K562 (cell line): ENCODE measurements around the gene IGFBP4. TPM values are rescaled to one million over a fixed set of nuclear protein-coding genes. Genes with fewer than 3 reads are reported as not detected.
A peak's percentile ranks its signal among the peaks of the same experiment; 100 is the strongest.

Source experiments
- ATAC-seq: fragments of 200-7000 bp; cut with Tn5 transposase; 3 replicates; pipeline ENCODE4 v1.9.1; 2020; ENCODE audit warnings: moderate library complexity
- BruUV-seq: library from RNA; stranded (reverse); fragments of 400-500 nt; replicated peaks from 2 replicates; lab custom pipeline; 2021; lab: Mats Ljungman, UMichigan
- CTCF ChIA-PET: fragments of 300-600 bp; formaldehyde crosslinking; extraction: SDS; loops from one replicate; lab custom pipeline; 2021; ENCODE audit warnings: low intra/inter-chr PET ratio; lab: Yijun Ruan, JAX
- POLR2A ChIA-PET: fragments of 300-600, 350-650 bp; sonication (Branson Sonifier 250); formaldehyde crosslinking; extraction: SDS; loops from one replicate; lab custom pipeline; 2021; ENCODE audit warnings: antibody characterized with exemption, inconsistent platforms; lab: Yijun Ruan, JAX
- DNase-seq, 4 experiments: peaks; one replicate each; pipeline versions ENCODE4 v3.0.0 to v3.0.0-alpha.2; 2011 to 2018; ENCODE audit warnings: low spot score in 3 of 4, mixed read lengths in 3 of 4; ENCODE audit errors: extremely low read depth in 1 of 4
- FAIRE-seq: peaks from 2 replicates; lab custom pipeline; 2011; peaks lifted over from hg19 to GRCh38; lab: Jason Lieb, UNC
- H2AFZ ChIP-seq: 2 replicates; pipeline ENCODE4 v1.6.0; 2011; ENCODE audit warnings: low read depth, low read length, control low read depth, inconsistent platforms
- H3K27ac ChIP-seq: fragments of 200-600 bp; 3 replicates; pipeline ENCODE4 v1.8.0; 2011; ENCODE audit warnings: low read depth, mild to moderate bottlenecking, control low read depth, inconsistent platforms, low read length, moderate library complexity, mixed read lengths; ENCODE audit errors: extremely low read depth
- H3K27me3 ChIP-seq, 2 experiments: fragments of 300-600 bp in 1 of 2; 2 replicates in 1 of 2; 3 replicates in 1 of 2; pipeline versions ENCODE4 v1.6.0 to v1.8.0; 2011; ENCODE audit warnings: inconsistent platforms in 2 of 2, low read length in 2 of 2, mild to moderate bottlenecking in 1 of 2, mixed read lengths in 1 of 2, moderate library complexity in 1 of 2; ENCODE audit not compliant: control insufficient read depth in 2 of 2, insufficient read depth in 2 of 2
- H3K36me3 ChIP-seq: fragments of 300-600 bp; 3 replicates; pipeline ENCODE4 v1.8.0; 2011; ENCODE audit warnings: mild to moderate bottlenecking, low read length, inconsistent platforms; ENCODE audit not compliant: control insufficient read depth, insufficient read depth
- H3K4me1 ChIP-seq, 2 experiments: fragments of 200-600 bp in 1 of 2; replicated peaks in 1 of 2; 2 replicates in 1 of 2; 3 replicates in 1 of 2; pipeline versions ENCODE4 v1.5.1 to v1.8.0; 2011; ENCODE audit warnings: inconsistent platforms in 2 of 2, low read length in 2 of 2, mild to moderate bottlenecking in 1 of 2, mixed read lengths in 1 of 2, moderate library complexity in 1 of 2; ENCODE audit not compliant: control insufficient read depth in 2 of 2, insufficient read depth in 2 of 2
- H3K4me2 ChIP-seq: 2 replicates; pipeline ENCODE4 v1.6.1; 2011; ENCODE audit warnings: low read length, control low read depth, inconsistent platforms, mixed read lengths; ENCODE audit not compliant: insufficient read depth
- H3K4me3 ChIP-seq: fragments of 200-600 bp; sonication (generic), shearing (Covaris generic); 2 replicates; pipeline ENCODE4 v1.5.1; 2016; ENCODE audit warnings: control low read depth, inconsistent platforms
- H3K79me2 ChIP-seq: fragments of 200-600 bp; 3 replicates; pipeline ENCODE4 v1.8.0; 2011; ENCODE audit warnings: low read length, inconsistent platforms; ENCODE audit not compliant: control insufficient read depth, insufficient read depth
- H3K9ac ChIP-seq, 2 experiments: 2 replicates each; pipeline versions ENCODE4 v1.6.0 to v1.6.1; 2011; ENCODE audit warnings: low read depth in 2 of 2, low read length in 2 of 2, control low read depth in 1 of 2, inconsistent platforms in 1 of 2, mild to moderate bottlenecking in 1 of 2, mixed read lengths in 1 of 2; ENCODE audit not compliant: insufficient read depth in 1 of 2
- H3K9me1 ChIP-seq: one replicate; pipeline ENCODE4 v1.6.0; 2011; ENCODE audit warnings: inconsistent platforms, mild to moderate bottlenecking, low read length, moderate library complexity; ENCODE audit not compliant: control insufficient read depth, insufficient read depth
- H3K9me3 ChIP-seq: replicated peaks from 2 replicates; pipeline ENCODE4 v1.5.1; 2011; ENCODE audit warnings: low read depth, low read length, inconsistent platforms; ENCODE audit not compliant: control insufficient read depth, insufficient read depth
- H4K20me1 ChIP-seq: replicated peaks from 2 replicates; pipeline ENCODE4 v1.6.1; 2011; ENCODE audit warnings: low read length, inconsistent platforms, mixed read lengths; ENCODE audit not compliant: control insufficient read depth, insufficient read depth
- BCOR ChIP-seq: fragments of 450-650 bp; IDR thresholded peaks from 2 replicates; pipeline ENCODE4 v1.6.1; 2016
- BDP1 ChIP-seq: IDR thresholded peaks from 3 replicates; pipeline ENCODE4 v1.6.1; 2011; ENCODE audit not compliant: insufficient read length, insufficient read depth
- DDX20 ChIP-seq: fragments of 450-650 bp; IDR thresholded peaks from 2 replicates; pipeline ENCODE4 v1.6.1; 2016; ENCODE audit warnings: missing genetic modification characterization, low read depth, mild to moderate bottlenecking, missing compliant biosample characterization, moderate library complexity
- EHMT2 ChIP-seq: fragments of 450-650 bp; IDR thresholded peaks from 2 replicates; pipeline ENCODE4 v1.6.1; 2018; ENCODE audit warnings: antibody characterized with exemption
- GABPB2 ChIP-seq: fragments of 250-450 bp; sonication (Bioruptor Pico); conservative IDR thresholded peaks from 2 replicates; pipeline ENCODE4 v1.5.1; 2021; ENCODE audit warnings: mild to moderate bottlenecking
- MAFG ChIP-seq: fragments of 450-650 bp; conservative IDR thresholded peaks from 2 replicates; pipeline ENCODE4 v1.6.1; 2016; ENCODE audit warnings: missing genetic modification characterization, missing compliant biosample characterization
- NEUROD1 ChIP-seq: fragments of 150-350 bp; IDR thresholded peaks from 2 replicates; pipeline ENCODE4 v1.6.1; 2014; ENCODE audit warnings: borderline replicate concordance, low read length, low read depth; ENCODE audit not compliant: partially characterized antibody
- RBM25 ChIP-seq: fragments of 200-400 bp; formaldehyde crosslinking; IDR thresholded peaks from 2 replicates; pipeline ENCODE4 v1.6.1; 2018; ENCODE audit warnings: low read length, low read depth, moderate library complexity; ENCODE audit not compliant: severe bottlenecking
- U2AF2 ChIP-seq: fragments of 200-400 bp; formaldehyde crosslinking; optimal IDR thresholded peaks from 2 replicates; pipeline ENCODE3; 2017; ENCODE audit warnings: low read depth, mild to moderate bottlenecking, low read length
- ZNF121 ChIP-seq: sonication (generic); formaldehyde crosslinking; conservative IDR thresholded peaks from 2 replicates; pipeline ENCODE4 v1.8.0; 2022; ENCODE audit warnings: missing genetic modification reagents
- WGBS: fragments of 100-300 bp; shearing (Covaris generic); methylation state at CpG from one replicate; pipeline ENCODE4 v1.1.6; 2016; ENCODE audit warnings: low coverage, mixed read lengths; ENCODE audit not compliant: insufficient coverage; ENCODE audit errors: missing lambda C conversion rate; 5-methylcytosine and 5-hydroxymethylcytosine counted together
- in situ Hi-C: fragments of 300-500 bp; cut with MboI; formaldehyde crosslinking; loops from 4 replicates; pipeline ENCODE4 v1.15.0; 2018; ENCODE audit warnings: inconsistent platforms, mixed read lengths
- intact Hi-C: fragments of 100-400 bp; cut with micrococcal nuclease; formaldehyde crosslinking; loops from 2 replicates; pipeline ENCODE4 v1.14.2; 2022
- polyA plus RNA-seq, 8 experiments: library from polyadenylated mRNA; depleted of rRNA in 4 of 8; stranded (reverse) in 5 of 8; unstranded in 3 of 8; fragments of >200 nt; fragmentation: Nextera tagmentation in 2 of 8; fragmentation: Illumina TruSeq in 1 of 8; extraction: Ambion mirVana in 2 of 8; extraction: Trizol in 1 of 8; gene quantifications; 2 replicates each; pipeline versions ENCODE4 v1.2.1 to v1.2.3, GENCODE V29; 2011 to 2014; ENCODE audit warnings: inconsistent platforms in 1 of 8, missing spikeins in 1 of 8
- total RNA-seq, 7 experiments: library from RNA; depleted of rRNA in 6 of 7; stranded (reverse); fragments of >200 nt in 6 of 7; fragmentation: Illumina TruSeq in 2 of 7; extraction: Trizol in 2 of 7; gene quantifications; 2 replicates each; pipeline versions ENCODE4 v1.2.1 to v1.2.3, GENCODE V29; 2011 to 2021; ENCODE audit warnings: low replicate concordance in 1 of 7
- TF ChIP-seq, protein P1 (sequence below): sonication (generic); formaldehyde crosslinking; IDR thresholded peaks from 2 replicates; pipeline ENCODE4 v1.8.1; 2022; ENCODE audit warnings: missing genetic modification reagents
- TF ChIP-seq, protein P2 (sequence below): fragments of 250-450 bp; sonication (Bioruptor Pico); IDR thresholded peaks from 2 replicates; pipeline ENCODE4 v1.5.0; 2020; ENCODE audit warnings: mild to moderate bottlenecking, borderline replicate concordance

Gene IGFBP4
- total and polyA plus RNA-seq, 9 of the 15 experiments (the other 6 are each of a cell fraction or from before 2014, with no cell fraction given), result 8.8 to 99.8 (median 18.6) TPM

DNA sequence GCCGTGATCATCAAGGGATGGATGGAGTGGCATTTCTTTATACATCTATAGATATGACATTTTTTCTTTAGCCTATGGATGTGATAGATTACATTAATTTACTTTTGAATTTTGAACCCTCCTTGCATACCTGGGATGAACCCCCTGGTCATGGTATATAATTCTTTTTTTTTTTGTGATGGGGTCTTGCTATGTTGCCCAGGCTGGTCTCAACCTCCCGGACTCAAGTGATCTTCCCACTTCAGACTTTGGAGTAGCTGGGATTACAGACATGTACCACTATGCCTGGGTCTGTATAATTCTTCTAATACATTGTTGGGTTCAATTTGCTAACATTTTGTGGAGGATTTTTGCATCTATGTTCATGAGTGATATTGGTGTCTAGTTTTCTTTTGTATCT lies 59.9 kb downstream of the IGFBP4 start:
- no peak overlapping the region for H2AFZ ChIP-seq
- no peak for ATAC-seq
- in situ Hi-C loops, result no loop called here
- H3K27ac ChIP-seq, result no peak overlapping the region
- no peak for DNase-seq
- no peak overlapping the region for H3K4me2 ChIP-seq
- no peaks in the 10 kb centered on the region for H3K9me3 ChIP-seq
- intact Hi-C loops, result no loop called here
- no peak for FAIRE-seq
- no peaks in the 10 kb centered on the region; a peak in 1 of 5 replicates for H3K27me3 ChIP-seq
- H3K9ac ChIP-seq, result no peak overlapping the region
- ChIA-PET CTCF (no interaction called here), POLR2A (no interaction called here)
- BruUV-seq, result no TSS peak
- no peaks in the 10 kb centered on the region for H4K20me1 ChIP-seq
- no peak overlapping the region for H3K4me3 ChIP-seq
- H3K9me1 ChIP-seq, result peaks cover 4% of the 10 kb centered on the region
- H3K79me2 ChIP-seq, result no peaks in the 10 kb centered on the region
- no peaks in the 10 kb centered on the region for H3K36me3 ChIP-seq
- 41% methylated on average over 2 of the region's 2 CpGs for WGBS
- TF ChIP-seq NEUROD1, result no peak
- TF ChIP-seq RBM25, result peak; percentile 33
- TF ChIP-seq DDX20 (tag), result no peak
- TF ChIP-seq U2AF2, result no peak
- TF ChIP-seq, protein P1, sequence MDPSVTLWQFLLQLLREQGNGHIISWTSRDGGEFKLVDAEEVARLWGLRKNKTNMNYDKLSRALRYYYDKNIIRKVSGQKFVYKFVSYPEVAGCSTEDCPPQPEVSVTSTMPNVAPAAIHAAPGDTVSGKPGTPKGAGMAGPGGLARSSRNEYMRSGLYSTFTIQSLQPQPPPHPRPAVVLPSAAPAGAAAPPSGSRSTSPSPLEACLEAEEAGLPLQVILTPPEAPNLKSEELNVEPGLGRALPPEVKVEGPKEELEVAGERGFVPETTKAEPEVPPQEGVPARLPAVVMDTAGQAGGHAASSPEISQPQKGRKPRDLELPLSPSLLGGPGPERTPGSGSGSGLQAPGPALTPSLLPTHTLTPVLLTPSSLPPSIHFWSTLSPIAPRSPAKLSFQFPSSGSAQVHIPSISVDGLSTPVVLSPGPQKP (CRISPR knock-in tag), result no peak
- TF ChIP-seq BCOR, result 0 out of 2 replicates have a peak, but pooled peaks have one; percentile 38
- TF ChIP-seq ZNF121 (CRISPR knock-in tag), result peak; percentile 54
- no peak for TF ChIP-seq GABPB2 (CRISPR knock-in tag)
- TF ChIP-seq, protein P2, sequence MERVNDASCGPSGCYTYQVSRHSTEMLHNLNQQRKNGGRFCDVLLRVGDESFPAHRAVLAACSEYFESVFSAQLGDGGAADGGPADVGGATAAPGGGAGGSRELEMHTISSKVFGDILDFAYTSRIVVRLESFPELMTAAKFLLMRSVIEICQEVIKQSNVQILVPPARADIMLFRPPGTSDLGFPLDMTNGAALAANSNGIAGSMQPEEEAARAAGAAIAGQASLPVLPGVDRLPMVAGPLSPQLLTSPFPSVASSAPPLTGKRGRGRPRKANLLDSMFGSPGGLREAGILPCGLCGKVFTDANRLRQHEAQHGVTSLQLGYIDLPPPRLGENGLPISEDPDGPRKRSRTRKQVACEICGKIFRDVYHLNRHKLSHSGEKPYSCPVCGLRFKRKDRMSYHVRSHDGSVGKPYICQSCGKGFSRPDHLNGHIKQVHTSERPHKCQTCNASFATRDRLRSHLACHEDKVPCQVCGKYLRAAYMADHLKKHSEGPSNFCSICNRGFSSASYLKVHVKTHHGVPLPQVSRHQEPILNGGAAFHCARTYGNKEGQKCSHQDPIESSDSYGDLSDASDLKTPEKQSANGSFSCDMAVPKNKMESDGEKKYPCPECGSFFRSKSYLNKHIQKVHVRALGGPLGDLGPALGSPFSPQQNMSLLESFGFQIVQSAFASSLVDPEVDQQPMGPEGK (CRISPR knock-in tag), result no peak
- no peak for TF ChIP-seq BDP1
- no peak for TF ChIP-seq MAFG (tag)
- no peak for TF ChIP-seq EHMT2
- peaks cover 0 to 8% of the 10 kb centered on the region in 2 experiments; a peak in 2 of 5 replicates for H3K4me1 ChIP-seq
